ENCODE measurements around the gene KATNAL1. TPM values are rescaled to one million over a fixed set of nuclear protein-coding genes. Genes with fewer than 3 reads are reported as not detected.

The KATNAL1 gene
- polyA plus RNA-seq, 2 donors: 0.92 to 1.3 TPM

- Histone ChIP-seq H3K4me3 (ENCODE audit: low read depth in 1 of 2, low read length in 2 of 2) (no peak overlapping the region), H3K36me3 (ENCODE audit: control insufficient read depth in 2 of 2, insufficient read depth in 2 of 2, low read length in 1 of 2) (no peaks in the 10 kb centered on the region), H3K4me1 (ENCODE audit: control insufficient read depth in 2 of 2, insufficient read depth in 2 of 2, low read length in 1 of 2) (no peaks in the 10 kb centered on the region), H3K27me3 (ENCODE audit: control insufficient read depth in 1 of 2, insufficient read depth in 2 of 2, low read length in 2 of 2) (no peaks in the 10 kb centered on the region), H3K9me3 (ENCODE audit: control insufficient read depth in 2 of 2, insufficient read depth in 1 of 2, low read depth in 1 of 2, low read length in 1 of 2) (no peaks in the 10 kb centered on the region), H3K27ac (ENCODE audit: low read depth in 2 of 2, low read length in 1 of 2) (no peak overlapping the region)
- WGBS, 2 donors: 72 to 79% methylated on average over 3 of the region's 3 CpGs
Measured at GRCh38 chr13:30196025-30196424, 111.3 kb downstream of the KATNAL1 start.

- H3K27me3 ChIP-seq (ENCODE audit: control insufficient read depth in 1 of 2, insufficient read depth in 2 of 2, low read length in 2 of 2): no peaks in the 10 kb centered on the region
- no peak overlapping the region for H3K27ac ChIP-seq (ENCODE audit: low read depth in 2 of 2, low read length in 1 of 2)
- H3K36me3 ChIP-seq (ENCODE audit: control insufficient read depth in 2 of 2, insufficient read depth in 2 of 2, low read length in 1 of 2): no peaks in the 10 kb centered on the region
- no peaks in the 10 kb centered on the region for H3K4me1 ChIP-seq (ENCODE audit: control insufficient read depth in 2 of 2, insufficient read depth in 2 of 2, low read length in 1 of 2)
- H3K9me3 ChIP-seq (ENCODE audit: control insufficient read depth in 2 of 2, insufficient read depth in 1 of 2, low read depth in 1 of 2, low read length in 1 of 2): no peaks in the 10 kb centered on the region
- 88% methylated on average over 7 of the region's 7 CpGs for whole genome bisulfite sequencing, 2 donors
- H3K4me3 ChIP-seq (ENCODE audit: low read depth in 1 of 2, low read length in 2 of 2): no peak overlapping the region
Measured at GRCh38 chr13:30194906-30195305, 112.4 kb downstream of the KATNAL1 start.

- Histone ChIP-seq H3K36me3 (ENCODE audit: control insufficient read depth in 2 of 2, insufficient read depth in 2 of 2, low read length in 1 of 2) (no peaks in the 10 kb centered on the region), H3K9me3 (ENCODE audit: control insufficient read depth in 2 of 2, insufficient read depth in 1 of 2, low read depth in 1 of 2, low read length in 1 of 2) (no peaks in the 10 kb centered on the region), H3K4me3 (ENCODE audit: low read depth in 1 of 2, low read length in 2 of 2) (no peak overlapping the region), H3K4me1 (ENCODE audit: control insufficient read depth in 2 of 2, insufficient read depth in 2 of 2, low read length in 1 of 2) (no peaks in the 10 kb centered on the region), H3K27me3 (ENCODE audit: control insufficient read depth in 1 of 2, insufficient read depth in 2 of 2, low read length in 2 of 2) (no peaks in the 10 kb centered on the region), H3K27ac (ENCODE audit: low read depth in 2 of 2, low read length in 1 of 2) (no peak overlapping the region)
- WGBS, 2 donors: 85 to 86% methylated on average over 11 of the region's 11 CpGs
Measured at GRCh38 chr13:30193279-30194234, 113.8 kb downstream of the KATNAL1 start.

GRCh38 chr13:30192320-30193093, 114.8 kb downstream of the KATNAL1 start:
- WGBS, 2 donors: 74 to 77% methylated on average over 10 of the region's 10 CpGs
- Histone ChIP-seq H3K36me3 (ENCODE audit: control insufficient read depth in 2 of 2, insufficient read depth in 2 of 2, low read length in 1 of 2) (no peaks in the 10 kb centered on the region), H3K9me3 (ENCODE audit: control insufficient read depth in 2 of 2, insufficient read depth in 1 of 2, low read depth in 1 of 2, low read length in 1 of 2) (no peaks in the 10 kb centered on the region), H3K27me3 (ENCODE audit: control insufficient read depth in 1 of 2, insufficient read depth in 2 of 2, low read length in 2 of 2) (no peaks in the 10 kb centered on the region), H3K27ac (ENCODE audit: low read depth in 2 of 2, low read length in 1 of 2) (no peak overlapping the region), H3K4me3 (ENCODE audit: low read depth in 1 of 2, low read length in 2 of 2) (no peak overlapping the region), H3K4me1 (ENCODE audit: control insufficient read depth in 2 of 2, insufficient read depth in 2 of 2, low read length in 1 of 2) (no peaks in the 10 kb centered on the region)

- Histone ChIP-seq H3K4me3 (ENCODE audit: low read depth in 1 of 2, low read length in 2 of 2) (no peak overlapping the region), H3K4me1 (ENCODE audit: control insufficient read depth in 2 of 2, insufficient read depth in 2 of 2, low read length in 1 of 2) (no peaks in the 10 kb centered on the region), H3K36me3 (ENCODE audit: control insufficient read depth in 2 of 2, insufficient read depth in 2 of 2, low read length in 1 of 2) (no peaks in the 10 kb centered on the region), H3K27me3 (ENCODE audit: control insufficient read depth in 1 of 2, insufficient read depth in 2 of 2, low read length in 2 of 2) (no peaks in the 10 kb centered on the region), H3K27ac (ENCODE audit: low read depth in 2 of 2, low read length in 1 of 2) (no peak overlapping the region), H3K9me3 (ENCODE audit: control insufficient read depth in 2 of 2, insufficient read depth in 1 of 2, low read depth in 1 of 2, low read length in 1 of 2) (no peaks in the 10 kb centered on the region)
- 85 to 89% methylated on average over 5 of the region's 5 CpGs for WGBS, 2 donors
Measured at GRCh38 chr13:30191491-30192100, 115.8 kb downstream of the KATNAL1 start.

GRCh38 chr13:30186634-30187415, 120.5 kb downstream of the KATNAL1 start:
- no peaks in the 10 kb centered on the region for H3K27me3 ChIP-seq (ENCODE audit: control insufficient read depth in 1 of 2, insufficient read depth in 2 of 2, low read length in 2 of 2)
- no peaks in the 10 kb centered on the region for H3K4me1 ChIP-seq (ENCODE audit: control insufficient read depth in 2 of 2, insufficient read depth in 2 of 2, low read length in 1 of 2)
- 47 to 52% methylated on average over 10 of the region's 10 CpGs for WGBS, 2 donors
- H3K4me3 ChIP-seq (ENCODE audit: low read depth in 1 of 2, low read length in 2 of 2): no peak overlapping the region
- H3K9me3 ChIP-seq (ENCODE audit: control insufficient read depth in 2 of 2, insufficient read depth in 1 of 2, low read depth in 1 of 2, low read length in 1 of 2): no peaks in the 10 kb centered on the region
- H3K36me3 ChIP-seq (ENCODE audit: control insufficient read depth in 2 of 2, insufficient read depth in 2 of 2, low read length in 1 of 2): no peaks in the 10 kb centered on the region
- no peak overlapping the region for H3K27ac ChIP-seq (ENCODE audit: low read depth in 2 of 2, low read length in 1 of 2)

GRCh38 chr13:30181888-30182651, 125.3 kb downstream of the KATNAL1 start:
- 90% methylated on average over 13 of the region's 13 CpGs for WGBS, 2 donors
- H3K4me1 ChIP-seq (ENCODE audit: control insufficient read depth in 2 of 2, insufficient read depth in 2 of 2, low read length in 1 of 2): no peaks in the 10 kb centered on the region
- no peaks in the 10 kb centered on the region for H3K9me3 ChIP-seq (ENCODE audit: control insufficient read depth in 2 of 2, insufficient read depth in 1 of 2, low read depth in 1 of 2, low read length in 1 of 2)
- H3K27ac ChIP-seq (ENCODE audit: low read depth in 2 of 2, low read length in 1 of 2): no peak overlapping the region
- no peak overlapping the region for H3K4me3 ChIP-seq (ENCODE audit: low read depth in 1 of 2, low read length in 2 of 2)
- H3K27me3 ChIP-seq (ENCODE audit: control insufficient read depth in 1 of 2, insufficient read depth in 2 of 2, low read length in 2 of 2): no peaks in the 10 kb centered on the region
- no peaks in the 10 kb centered on the region for H3K36me3 ChIP-seq (ENCODE audit: control insufficient read depth in 2 of 2, insufficient read depth in 2 of 2, low read length in 1 of 2)

GRCh38 chr13:30179597-30180276, 127.6 kb downstream of the KATNAL1 start:
- Histone ChIP-seq H3K4me3 (ENCODE audit: low read depth in 1 of 2, low read length in 2 of 2) (no peak overlapping the region), H3K27me3 (ENCODE audit: control insufficient read depth in 1 of 2, insufficient read depth in 2 of 2, low read length in 2 of 2) (no peaks in the 10 kb centered on the region), H3K27ac (ENCODE audit: low read depth in 2 of 2, low read length in 1 of 2) (no peak overlapping the region), H3K36me3 (ENCODE audit: control insufficient read depth in 2 of 2, insufficient read depth in 2 of 2, low read length in 1 of 2) (no peaks in the 10 kb centered on the region), H3K9me3 (ENCODE audit: control insufficient read depth in 2 of 2, insufficient read depth in 1 of 2, low read depth in 1 of 2, low read length in 1 of 2) (no peaks in the 10 kb centered on the region), H3K4me1 (ENCODE audit: control insufficient read depth in 2 of 2, insufficient read depth in 2 of 2, low read length in 1 of 2) (no peaks in the 10 kb centered on the region)
- WGBS, 2 donors: 67 to 68% methylated on average over 2 of the region's 2 CpGs

Data from esophagus (tissue), 2 donors.